ENCODE results near the gene CYP19A1. TPM values are rescaled to one million over a fixed set of nuclear protein-coding genes. Genes with fewer than 3 reads are reported as not detected.

The CYP19A1 gene
- total RNA-seq, 1 experiment from 2014 or later: not detected

GRCh38 chr15:51331141-51331540, 7.3 kb downstream of the CYP19A1 start (continued):
- TF ChIP-seq CEBPB (IDR thresholded peaks at IDR 0.05; ENCODE audit: low read depth) (no peak), ATF3 (IDR thresholded peaks at IDR 0.05) (no peak), FOSL1 (IDR thresholded peaks at IDR 0.05; ENCODE audit: low read depth) (no peak), SRF (IDR thresholded peaks at IDR 0.05; ENCODE audit: low read depth) (no peak)

GRCh38 chr15:51328926-51329325, 9.5 kb downstream of the CYP19A1 start:
- Histone ChIP-seq H3K79me2 (ENCODE audit: insufficient read depth, low read length) (no peaks in the 10 kb centered on the region), H3K27ac (ENCODE audit: low read depth, low read length) (no peak overlapping the region), H3K9me2 (ENCODE audit: insufficient read depth) (no peaks in the 10 kb centered on the region), H2AFZ (ENCODE audit: low read depth, low read length, poor library complexity, severe bottlenecking) (no peak overlapping the region), H3K27me3 (ENCODE audit: insufficient read depth, low read length) (no peaks in the 10 kb centered on the region; the same call in 1 of the 2 replicates), H3K4me1 (ENCODE audit: control insufficient read depth in 1 of 2, insufficient read depth in 2 of 2, low read length in 2 of 2) (no peaks in the 10 kb centered on the region), H3K9me3 (ENCODE audit: control insufficient read depth in 1 of 2, insufficient read depth in 1 of 2, low read depth in 1 of 2, low read length in 2 of 2) (no peaks in the 10 kb centered on the region), H3K4me2 (ENCODE audit: low read length) (no peak overlapping the region), H4K20me1 (ENCODE audit: insufficient read depth) (no peaks in the 10 kb centered on the region), H3K4me3 (replicated peaks in 1 of 2; ENCODE audit: low read depth in 1 of 2, low read length in 2 of 2) (no peak overlapping the region), H3K36me3 (ENCODE audit: control insufficient read depth in 1 of 2, insufficient read depth in 2 of 2, low read length in 2 of 2) (no peaks in the 10 kb centered on the region), H3K9ac (ENCODE audit: low read length) (no peak overlapping the region)
- ChIA-PET RAD21 (ENCODE audit: low non-redundant PET in 1 of 2, low total read pairs in 2 of 2, uncharacterized antibody in 2 of 2, unreplicated experiment in 2 of 2) (no interaction called here), POLR2A (no interaction called here), CTCF (no interaction called here)
- TF ChIP-seq CBX3 (IDR thresholded peaks at IDR 0.05; ENCODE audit: low read depth): no peak
- intact Hi-C loops (cut with micrococcal nuclease): no loop called here
- no peak for ATAC-seq
- BruUV-seq (replicated peaks): no TSS peak
- no peak for DNase-seq (ENCODE audit: low read depth, low spot score)

GRCh38 chr15:51327081-51327480, 11.3 kb downstream of the CYP19A1 start:
- H3K9ac ChIP-seq (ENCODE audit: low read length): no peak overlapping the region
- H2AFZ ChIP-seq (ENCODE audit: low read depth, low read length, poor library complexity, severe bottlenecking): no peak overlapping the region
- no peaks in the 10 kb centered on the region for H4K20me1 ChIP-seq (ENCODE audit: insufficient read depth)
- ChIA-PET CTCF (no interaction called here), RAD21 (ENCODE audit: low non-redundant PET in 1 of 2, low total read pairs in 2 of 2, uncharacterized antibody in 2 of 2, unreplicated experiment in 2 of 2) (no interaction called here), POLR2A (no interaction called here)
- no peaks in the 10 kb centered on the region for H3K36me3 ChIP-seq (ENCODE audit: control insufficient read depth in 1 of 2, insufficient read depth in 2 of 2, low read length in 2 of 2)
- no peaks in the 10 kb centered on the region for H3K79me2 ChIP-seq (ENCODE audit: insufficient read depth, low read length)
- no peak overlapping the region for H3K27ac ChIP-seq (ENCODE audit: low read depth, low read length)
- no peaks in the 10 kb centered on the region for H3K4me1 ChIP-seq (ENCODE audit: control insufficient read depth in 1 of 2, insufficient read depth in 2 of 2, low read length in 2 of 2)
- no peak for ATAC-seq
- no peak for DNase-seq (ENCODE audit: low read depth, low spot score)
- H3K4me3 ChIP-seq (replicated peaks in 1 of 2; ENCODE audit: low read depth in 1 of 2, low read length in 2 of 2): no peak overlapping the region
- no peaks in the 10 kb centered on the region for H3K9me3 ChIP-seq (ENCODE audit: control insufficient read depth in 1 of 2, insufficient read depth in 1 of 2, low read depth in 1 of 2, low read length in 2 of 2)
- no TSS peak for BruUV-seq (replicated peaks)
- H3K27me3 ChIP-seq (ENCODE audit: insufficient read depth, low read length): no peaks in the 10 kb centered on the region
- no peak overlapping the region for H3K4me2 ChIP-seq (ENCODE audit: low read length)
- H3K9me2 ChIP-seq (ENCODE audit: insufficient read depth): no peaks in the 10 kb centered on the region
- intact Hi-C loops (cut with micrococcal nuclease): no loop called here
- TF ChIP-seq ZFX (IDR thresholded peaks at IDR 0.05) (no peak), REST (IDR thresholded peaks at IDR 0.05; ENCODE audit: low read depth) (no peak), SIN3A (IDR thresholded peaks at IDR 0.05; ENCODE audit: low read depth) (no peak), EGR1 (IDR thresholded peaks at IDR 0.05; ENCODE audit: low read depth) (no peak), SP1 (IDR thresholded peaks at IDR 0.05; ENCODE audit: low read depth) (no peak), RAD21 (IDR thresholded peaks at IDR 0.05; ENCODE audit: low read depth) (no peak), POLR2A (IDR thresholded peaks at IDR 0.05; ENCODE audit: borderline replicate concordance, extremely low read depth, insufficient read depth, insufficient read length) (no peak), ELF1 (IDR thresholded peaks at IDR 0.05; ENCODE audit: borderline replicate concordance, low read depth) (no peak), FOSL1 (IDR thresholded peaks at IDR 0.05; ENCODE audit: low read depth) (no peak), MAX (IDR thresholded peaks at IDR 0.05) (no peak), CTCF (IDR thresholded peaks at IDR 0.05 in 2 of 3, conservative IDR thresholded peaks at IDR 0.05 in 1 of 3; ENCODE audit: borderline replicate concordance in 1 of 3, insufficient read depth in 1 of 3, low read depth in 2 of 3, low read length in 2 of 3) (no peak), CBX3 (IDR thresholded peaks at IDR 0.05; ENCODE audit: low read depth) (no peak)
